ENCODE measurements around the gene FNDC7.
"Not testable (repeated sequence)": the region's sequence is repeated elsewhere in the genome, so short reads cannot be mapped to it uniquely, and the experiment has no call there.

Gene FNDC7

DNA sequence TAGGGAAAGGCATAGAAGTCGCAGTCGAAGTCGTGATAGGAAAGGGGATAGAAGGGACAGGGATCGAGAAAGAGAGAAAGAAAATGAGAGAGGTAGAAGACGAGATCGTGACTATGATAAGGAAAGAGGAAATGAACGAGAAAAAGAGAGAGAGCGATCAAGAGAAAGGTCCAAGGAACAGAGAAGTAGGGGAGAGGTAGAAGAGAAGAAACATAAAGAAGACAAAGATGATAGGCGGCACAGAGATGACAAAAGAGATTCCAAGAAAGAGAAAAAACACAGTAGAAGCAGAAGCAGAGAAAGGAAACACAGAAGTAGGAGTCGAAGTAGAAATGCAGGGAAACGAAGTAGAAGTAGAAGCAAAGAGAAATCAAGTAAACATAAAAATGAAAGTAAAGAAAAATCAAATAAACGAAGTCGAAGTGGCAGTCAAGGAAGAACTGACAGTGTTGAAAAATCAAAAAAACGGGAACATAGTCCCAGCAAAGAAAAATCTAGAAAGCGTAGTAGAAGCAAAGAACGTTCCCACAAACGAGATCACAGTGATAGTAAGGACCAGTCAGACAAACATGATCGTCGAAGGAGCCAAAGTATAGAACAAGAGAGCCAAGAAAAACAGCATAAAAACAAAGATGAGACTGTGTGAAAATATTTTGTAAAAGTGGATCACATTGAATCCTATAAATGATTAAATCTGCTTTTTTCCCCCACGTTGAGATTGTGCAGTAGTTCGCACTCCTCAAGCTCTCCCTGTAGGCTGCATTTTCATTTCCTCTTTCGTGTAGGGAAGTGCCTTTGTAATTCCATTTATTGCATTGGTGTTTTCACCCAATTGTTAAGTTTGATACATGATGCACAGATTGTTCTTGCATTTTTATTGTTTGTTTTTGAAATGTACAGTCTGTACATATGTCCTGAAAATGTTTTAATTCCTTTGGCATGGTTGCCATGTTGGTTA, 13.1 kb upstream of the FNDC7 start:
- DNase-seq: no peak

DNA sequence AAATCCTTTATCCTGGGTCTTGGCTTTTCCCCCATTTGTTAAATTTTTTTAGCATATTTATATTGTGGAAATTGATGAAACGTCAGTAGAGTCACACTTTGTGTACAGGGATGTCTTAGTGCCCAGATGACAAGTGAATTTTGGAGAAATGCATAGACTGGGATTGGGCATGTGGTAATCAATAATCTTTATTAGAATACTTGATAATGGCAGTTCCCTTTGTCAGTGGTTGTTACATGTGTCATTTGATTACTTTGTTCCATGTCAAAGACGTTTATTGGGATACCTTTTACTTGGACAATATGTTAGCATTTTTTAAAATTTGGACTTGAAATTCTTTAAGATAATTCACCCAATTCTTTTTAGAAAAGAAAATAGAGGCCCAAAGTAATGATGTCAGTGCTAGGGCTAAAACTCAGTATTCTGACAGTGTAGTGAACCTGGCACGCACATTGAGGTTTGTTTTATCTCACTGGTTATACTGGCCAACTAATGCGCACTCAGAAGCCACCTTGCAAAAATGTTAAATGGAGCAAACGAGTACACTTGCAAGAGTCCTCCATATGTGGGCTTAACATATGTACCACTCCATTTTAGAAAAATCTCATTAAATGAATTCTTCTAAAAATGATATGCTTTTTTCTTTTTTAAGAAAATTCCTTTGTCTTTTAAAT, 11.4 kb upstream of the FNDC7 start:
- no peak for DNase-seq

DNA sequence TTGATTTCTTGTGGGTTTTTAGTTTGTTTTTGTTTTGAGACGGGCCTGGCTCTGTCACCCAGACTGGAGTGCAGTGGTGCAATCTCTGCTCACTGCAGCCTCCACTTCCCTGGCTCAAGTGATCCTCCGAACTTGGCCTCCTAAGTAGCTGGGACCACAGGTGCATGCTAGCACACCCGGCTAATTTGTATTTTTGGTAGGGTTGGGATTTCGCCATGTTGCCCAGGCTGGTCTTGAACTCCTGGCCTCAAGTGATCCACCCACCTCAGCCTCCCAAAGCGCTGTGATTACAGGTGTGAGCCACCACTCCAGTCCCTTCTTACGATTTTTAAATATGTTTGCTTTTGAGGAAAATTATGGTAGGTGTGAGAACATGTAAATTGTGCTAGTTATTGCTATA, 10.6 kb upstream of the FNDC7 start:
- DNase-seq: not testable (repeated sequence)

DNA sequence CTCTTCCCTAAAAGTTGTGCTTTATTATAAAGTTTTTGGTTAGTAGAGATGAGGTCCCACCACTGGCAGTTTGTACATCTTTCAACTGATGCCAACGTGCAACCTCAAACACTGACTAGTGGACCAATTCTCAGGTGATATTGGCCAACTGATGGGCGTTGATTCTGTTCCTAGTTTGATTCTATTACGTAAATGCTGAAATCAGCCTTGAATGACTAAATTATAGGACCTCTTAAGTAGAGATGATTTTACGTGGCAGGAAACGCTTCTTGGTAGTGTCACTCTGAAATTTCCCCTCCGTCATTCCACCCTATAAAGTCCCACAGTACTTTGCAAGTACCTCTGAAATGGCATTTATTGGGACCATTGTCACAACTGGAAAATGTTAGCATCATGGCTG, 8.8 kb upstream of the FNDC7 start:
- no peak for DNase-seq

DNA sequence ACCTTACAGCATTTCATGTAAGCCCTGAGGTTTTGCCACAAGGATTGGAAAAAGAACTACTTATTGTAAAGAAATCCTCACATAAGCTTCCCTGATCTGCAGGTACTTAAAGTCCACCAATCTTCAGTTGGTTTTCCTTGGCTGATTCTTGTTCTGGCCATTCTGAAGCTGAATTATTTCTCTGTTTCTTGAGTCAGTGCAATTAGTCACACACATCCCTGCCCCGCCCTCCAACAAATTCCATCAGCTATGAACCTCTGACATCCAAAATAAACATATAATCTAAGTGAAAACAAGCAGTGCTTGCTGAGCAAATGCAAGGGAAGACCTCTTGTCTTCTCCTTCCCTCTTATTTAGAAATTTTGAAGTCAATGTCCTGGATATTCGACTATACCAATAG, 8.2 kb upstream of the FNDC7 start:
- no peak for DNase-seq

DNA sequence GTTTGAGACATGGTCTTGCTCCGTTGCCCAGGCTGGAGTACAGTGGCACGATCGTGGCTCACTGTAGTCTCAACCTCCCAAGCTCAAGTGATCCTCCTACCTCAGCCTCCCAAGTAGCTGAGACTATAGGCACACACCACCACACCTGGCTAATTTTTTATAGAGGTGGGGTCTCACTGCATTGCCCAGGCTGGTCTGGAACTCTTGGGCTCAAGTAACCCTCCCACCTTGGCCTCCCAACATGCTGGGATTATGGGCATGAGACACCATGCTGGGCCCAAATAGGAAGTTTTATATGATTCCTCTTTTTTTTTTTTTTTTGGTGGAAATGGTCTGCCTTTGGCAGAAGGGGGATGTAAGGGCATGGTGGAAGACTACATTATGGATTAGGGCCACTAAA, 6.1 kb upstream of the FNDC7 start:
- DNase-seq: no peak

DNA sequence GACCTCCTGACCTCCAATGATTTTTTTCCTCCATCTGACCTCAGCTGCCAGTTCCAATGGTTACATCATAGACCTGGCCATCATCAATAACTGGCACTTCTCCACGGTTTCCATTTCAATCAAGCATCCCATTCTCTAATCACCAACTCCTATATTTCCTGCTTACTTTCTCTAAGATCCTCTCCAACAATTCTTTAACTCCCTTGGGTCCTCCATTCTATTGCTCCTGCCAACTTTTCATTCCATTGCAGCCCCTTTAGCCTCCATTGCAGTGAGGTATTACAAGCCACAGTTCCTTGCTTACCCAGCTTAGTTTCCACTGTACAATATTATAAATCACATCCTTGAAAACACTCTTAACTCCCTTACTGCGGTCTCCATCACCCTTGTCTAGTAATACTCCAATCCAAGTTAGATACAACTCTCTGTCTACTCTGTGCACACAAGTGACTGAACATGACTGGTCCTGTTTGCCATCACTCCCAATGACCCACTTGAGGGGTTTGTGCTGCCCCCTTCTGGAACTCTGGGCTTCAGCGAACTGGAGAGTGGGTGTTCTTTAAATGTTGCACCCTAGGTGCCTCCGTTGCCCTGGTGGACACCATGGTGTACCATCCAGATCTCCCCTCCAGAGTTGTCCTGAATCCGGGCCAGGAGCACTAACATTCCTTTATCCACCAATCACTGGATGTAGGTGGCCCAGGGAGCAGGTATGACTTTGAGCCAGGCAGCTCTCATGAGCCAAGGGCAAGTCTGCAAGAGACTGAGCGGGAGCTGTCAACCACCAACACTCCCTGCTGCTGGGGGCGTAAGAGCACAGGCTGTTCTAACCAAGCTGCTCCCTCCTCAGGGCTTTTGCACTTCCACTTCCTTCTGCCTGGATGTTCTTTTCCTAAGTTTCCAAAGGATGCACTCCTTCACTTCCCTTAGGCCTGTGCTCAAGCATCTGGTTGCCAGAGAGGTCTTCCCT, 3.7 kb upstream of the FNDC7 start:
- no peak for DNase-seq

DNA sequence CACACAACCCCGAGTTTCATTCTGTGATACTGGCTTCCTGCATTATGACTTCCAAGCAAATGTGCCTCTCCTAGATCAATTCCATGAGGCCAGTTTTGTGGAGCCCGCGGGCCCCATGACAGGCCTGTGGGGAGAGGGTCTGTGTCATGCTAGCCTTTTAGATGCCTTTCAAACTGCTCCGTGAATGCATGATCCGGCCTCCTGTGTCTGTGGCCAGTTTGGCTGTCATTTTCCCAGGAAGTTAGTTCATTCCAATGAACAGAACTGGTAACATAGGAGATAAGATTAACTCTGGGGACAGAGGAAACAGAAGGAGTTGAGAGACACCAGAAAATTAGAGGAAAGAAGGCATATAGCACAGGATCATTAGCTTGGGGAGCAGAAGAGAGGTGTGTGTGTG, 3.2 kb downstream of the FNDC7 start:
- DNase-seq: no peak

DNA sequence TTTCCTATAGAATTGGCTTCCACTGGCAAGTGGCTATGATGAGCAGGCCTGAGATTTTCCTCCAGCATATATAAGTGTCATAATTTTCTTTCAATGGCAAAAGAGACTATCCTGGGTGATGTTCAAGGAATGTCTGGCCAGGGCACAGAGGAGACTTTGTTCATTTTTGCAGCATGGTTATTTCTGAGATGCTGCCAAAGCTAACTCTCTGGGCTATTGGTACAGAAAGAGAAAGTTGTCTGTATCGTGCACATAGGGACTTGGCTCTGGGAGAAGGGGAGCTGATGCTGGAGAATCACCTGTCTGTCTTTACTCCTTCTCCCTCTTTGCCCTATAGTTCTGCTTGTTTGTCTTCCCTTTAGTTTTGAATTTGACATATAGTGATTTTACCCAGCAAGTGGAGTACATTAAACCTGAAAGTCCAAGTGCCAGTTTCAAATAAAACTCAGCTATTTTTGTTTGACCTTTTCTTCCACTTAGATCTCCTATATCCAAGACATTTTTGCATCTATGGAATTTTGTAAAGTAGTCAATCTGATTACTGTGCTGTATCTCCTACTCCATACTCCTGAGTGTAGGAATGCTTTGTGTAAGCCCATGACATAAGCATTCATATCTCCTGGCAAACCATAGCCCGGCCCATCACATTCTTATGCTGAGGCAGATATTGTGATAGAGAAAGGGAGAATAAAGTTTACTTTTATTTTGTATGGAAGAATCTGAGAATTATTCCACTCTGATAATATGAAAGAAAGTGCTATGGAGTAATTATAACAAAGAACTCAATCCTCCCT, 3.9 kb downstream of the FNDC7 start:
- DNase-seq: no peak

DNA sequence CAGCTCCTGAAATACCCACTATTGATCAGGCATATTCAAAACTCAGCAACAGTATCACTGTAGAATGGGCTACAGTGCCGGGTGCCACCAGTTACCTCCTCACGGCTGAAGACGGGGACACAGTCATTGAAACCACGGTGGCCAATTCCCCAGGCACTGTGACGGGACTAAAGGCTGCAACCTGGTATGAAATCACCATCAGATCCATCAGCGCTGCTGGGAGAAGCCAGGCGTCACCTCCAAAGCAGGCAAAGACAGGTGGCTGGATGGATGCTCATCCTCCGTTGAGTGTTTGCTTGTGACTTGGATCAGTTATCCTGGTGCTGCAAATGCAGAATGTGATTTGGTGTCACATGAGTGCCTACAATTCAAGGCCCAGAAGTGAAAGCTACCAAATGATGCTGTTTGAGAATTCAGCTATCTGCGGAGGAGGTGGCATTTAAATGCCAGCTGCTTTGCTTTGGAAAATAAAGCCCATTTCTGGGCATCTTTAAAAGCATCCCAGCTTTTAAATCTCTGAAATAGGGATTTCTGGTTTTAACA, 5.1 kb downstream of the FNDC7 start:
- DNase-seq: no peak

DNA sequence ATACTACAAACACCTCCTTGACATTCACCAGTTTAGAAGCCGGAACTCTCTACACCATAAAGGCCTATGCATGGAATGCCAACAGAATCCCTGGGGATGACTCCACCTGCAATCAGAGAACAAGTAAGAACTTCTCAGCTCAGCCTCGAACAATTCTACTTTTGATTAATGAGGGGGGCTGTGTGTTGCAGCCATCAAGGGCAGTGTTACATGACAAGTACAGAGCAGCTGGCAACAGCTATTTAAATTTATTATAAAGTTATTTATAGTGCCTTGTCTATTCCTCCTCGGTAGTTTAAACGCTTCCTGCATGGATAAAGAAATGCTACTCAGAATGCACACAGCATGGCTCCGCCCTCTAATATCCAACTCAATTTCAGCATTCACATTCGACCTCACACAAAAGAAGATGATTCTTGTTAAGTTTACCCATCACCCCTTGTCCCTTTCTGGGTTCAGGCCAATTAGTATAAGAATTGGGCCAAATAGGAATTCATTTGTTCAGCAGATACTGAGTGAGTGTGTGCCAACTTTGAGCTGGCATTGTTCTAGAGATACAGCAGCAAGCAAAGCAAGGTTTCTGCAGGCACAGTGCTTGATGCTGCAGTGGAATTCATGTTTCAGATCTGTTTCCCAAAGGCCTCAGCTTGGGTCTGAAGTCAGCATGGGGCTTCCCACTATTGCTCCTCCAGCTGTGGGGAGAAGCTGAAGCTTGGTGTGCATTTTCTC, 6.4 kb downstream of the FNDC7 start:
- no peak for DNase-seq

DNA sequence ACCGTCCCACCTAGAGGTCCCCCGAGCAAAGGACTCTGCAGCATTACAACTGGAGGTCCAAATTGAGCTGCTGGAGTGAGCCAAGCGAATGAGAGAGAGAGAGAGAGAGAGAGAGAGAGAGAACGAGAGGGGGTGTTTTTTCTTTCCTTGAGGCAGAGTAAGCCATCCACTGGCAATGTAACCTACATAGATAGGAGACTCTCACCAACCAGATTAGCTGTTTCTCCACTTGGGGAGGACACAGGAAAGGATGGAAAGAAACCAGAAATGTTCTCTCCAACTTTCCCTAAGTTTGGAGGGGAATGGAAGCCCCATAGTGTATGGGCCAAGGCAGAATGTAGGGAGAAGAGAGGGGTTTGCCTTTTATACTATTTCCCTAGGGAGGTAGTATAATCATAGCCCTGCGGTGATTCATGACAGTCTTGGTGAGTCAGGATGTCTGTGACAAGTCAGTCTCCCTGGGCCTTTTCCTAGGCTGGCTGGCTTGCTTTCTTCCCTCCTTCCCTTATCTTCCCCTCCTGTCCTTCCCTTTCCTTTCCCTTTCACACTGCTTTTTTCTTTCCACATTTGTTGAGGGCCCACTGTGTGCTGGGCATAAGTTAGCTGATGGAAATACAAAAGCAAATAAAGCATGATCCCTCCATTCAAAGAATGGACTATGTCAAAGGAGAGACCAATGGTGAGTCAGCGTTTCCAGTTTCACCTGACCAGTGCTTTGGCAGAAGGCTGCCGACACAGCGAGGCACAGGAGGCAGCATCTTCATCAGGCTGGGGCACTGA, 7.1 kb downstream of the FNDC7 start:
- no peak for DNase-seq

DNA sequence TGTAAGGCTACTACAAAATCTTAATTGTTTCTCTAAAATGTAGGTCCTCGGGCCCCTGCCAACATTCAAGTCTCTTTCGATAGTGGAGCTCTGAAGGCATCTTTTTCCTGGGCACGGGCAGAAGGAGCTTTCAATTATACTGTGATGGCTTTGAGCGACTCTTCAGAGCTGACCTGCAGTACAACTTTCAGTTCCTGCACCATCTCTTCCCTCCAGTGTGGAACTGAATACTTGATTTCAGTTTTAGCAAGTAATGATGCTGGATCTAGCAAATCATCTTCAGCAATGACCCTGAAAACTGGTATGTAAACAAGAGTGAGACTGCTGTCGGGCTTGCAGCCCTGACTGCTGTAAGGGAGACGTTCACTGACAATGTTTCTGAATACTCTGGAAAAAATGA, 9.6 kb downstream of the FNDC7 start:
- DNase-seq: no peak

DNA sequence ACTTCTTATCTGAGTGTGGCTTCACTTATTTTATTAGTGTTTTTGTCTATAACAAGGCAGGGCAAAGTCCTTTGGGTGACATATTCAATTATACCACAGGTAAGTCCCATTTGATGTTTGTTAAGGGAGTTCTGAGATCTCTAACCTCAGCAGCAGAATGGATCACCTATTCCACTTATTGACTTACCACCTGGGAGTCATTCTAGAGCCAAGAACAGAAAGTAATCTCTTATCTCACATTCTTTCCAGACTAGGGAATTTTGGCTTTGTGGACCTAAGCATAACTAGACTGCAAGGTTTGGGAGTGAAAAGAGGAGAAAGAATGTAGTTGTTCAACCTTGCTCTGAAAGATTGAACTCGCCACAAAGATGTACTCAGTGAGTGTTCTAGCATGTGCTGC, 13.2 kb downstream of the FNDC7 start:
- no peak for DNase-seq

DNA sequence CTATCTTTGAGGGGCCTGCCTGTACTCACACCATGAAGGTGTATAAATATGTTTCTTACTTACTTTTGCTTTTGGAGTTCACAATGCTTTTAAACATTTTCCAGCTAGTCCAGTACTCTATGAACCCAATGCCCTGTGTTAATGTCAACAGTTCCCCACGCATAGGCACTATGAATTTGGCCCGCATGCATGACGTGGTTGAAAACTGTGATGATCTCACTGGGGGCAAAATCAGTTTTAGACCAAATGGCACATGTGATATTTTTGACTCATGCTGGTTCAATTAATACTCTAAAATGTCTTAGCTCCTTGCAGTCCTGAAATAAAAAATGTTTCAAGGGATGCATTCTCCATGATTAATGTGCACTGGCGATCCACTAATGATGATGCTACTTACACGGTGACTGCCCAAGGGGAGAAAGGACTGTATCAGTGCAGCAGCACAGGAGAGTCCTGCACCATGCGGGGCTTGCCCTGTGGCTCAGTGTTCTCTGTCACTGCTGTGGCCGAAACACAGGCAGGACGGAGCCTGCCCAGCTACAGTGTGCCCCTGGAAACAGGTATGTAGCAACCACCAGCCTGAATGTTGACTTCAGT, 15.7 kb downstream of the FNDC7 start:
- DNase-seq: no peak

DNA sequence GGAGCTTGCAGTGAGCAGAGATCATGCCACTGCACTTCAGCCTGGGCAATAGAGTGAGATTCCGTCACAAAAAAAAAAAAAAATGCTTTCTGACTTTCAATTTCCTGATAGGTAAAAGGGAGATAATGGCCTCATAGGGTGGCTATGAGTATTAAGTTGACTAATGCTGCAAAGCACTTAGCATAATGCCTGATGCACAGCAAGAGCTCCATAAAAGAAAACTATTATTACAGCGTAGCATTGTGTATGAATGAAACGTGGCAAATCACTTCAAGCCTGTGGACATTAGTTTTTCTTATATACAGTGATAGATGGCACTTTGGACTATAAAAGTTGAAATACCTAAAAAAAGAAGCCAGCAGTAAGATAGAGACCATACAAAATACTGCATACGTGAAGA, 16.8 kb downstream of the FNDC7 start:
- DNase-seq: peak; percentile 36

DNA sequence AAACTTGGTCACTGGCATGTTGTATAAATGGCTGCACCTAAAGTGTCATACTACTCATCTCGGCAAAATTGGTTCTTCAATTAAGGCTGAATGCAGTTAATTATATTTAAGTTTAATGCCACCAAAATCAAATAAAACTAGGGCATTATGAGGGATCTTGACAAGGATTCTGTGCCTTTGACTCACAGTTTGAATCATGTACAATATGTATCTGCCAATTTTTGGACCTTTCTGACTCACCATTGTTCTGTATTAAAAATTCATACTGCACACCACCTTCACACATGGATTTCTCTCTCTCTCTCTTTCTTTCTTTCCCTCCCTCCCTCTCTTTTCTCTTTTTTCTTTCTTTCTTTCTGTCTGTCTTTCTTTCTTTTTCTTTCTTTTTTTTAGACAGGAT, 19.7 kb downstream of the FNDC7 start:
- no peak for DNase-seq

DNA sequence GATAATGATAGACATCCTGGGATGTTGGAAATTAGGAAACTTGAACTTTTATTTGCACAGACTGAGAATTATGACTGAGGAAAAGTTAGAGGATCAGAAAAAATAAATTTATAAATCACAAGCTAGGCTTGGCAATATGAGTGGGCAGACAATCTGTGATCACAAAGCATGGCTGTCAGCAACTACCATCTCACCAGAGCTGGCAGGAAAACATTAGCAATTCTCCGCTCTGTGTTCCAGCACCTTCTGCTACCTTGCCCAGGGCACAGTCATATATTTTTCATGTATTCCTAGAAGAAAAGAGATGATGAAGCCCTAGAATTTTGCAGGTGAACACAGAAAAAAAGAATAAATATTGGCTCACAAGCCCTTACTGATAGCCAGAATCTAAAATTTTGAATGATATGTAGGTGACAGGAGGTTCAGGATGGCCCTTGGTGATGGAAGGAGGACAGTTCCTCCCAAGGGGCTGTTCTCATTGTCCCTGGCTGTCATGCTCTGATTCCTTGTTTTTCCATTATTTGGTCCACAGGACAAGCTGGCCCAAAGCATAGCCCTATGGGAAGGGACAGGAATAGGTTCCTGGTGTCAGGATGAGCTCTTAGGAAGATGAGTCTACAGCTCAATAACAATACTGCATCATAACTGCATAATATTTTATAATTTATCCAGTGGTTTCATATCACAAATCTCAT, 21.6 kb downstream of the FNDC7 start:
- no peak for DNase-seq

DNA sequence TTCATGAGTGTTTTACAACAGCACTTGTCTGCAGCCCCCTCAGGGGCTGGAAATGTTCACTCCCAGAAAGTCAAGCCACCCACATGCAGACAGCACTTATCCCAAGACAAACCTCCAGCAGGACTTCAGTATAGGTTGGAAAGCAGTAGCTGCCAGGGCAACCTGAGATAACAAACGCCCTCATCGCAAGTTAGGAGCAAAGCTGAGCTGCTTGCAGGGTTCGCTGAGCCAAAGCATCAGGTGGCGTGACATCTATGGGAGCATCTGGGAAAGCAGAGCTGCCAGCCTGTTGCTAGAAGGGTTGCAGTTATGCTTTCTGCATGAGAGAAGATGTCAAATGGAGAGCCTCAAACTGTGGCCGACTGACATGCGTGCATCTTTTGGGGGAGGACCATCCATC, 29.5 kb downstream of the FNDC7 start:
- no peak for DNase-seq

All from NCI-H2227 treated with DMSO at 0.1 percent for 48 hours (cell line).